HG03045 (cell line): ENCODE data around the gene TOMM70.

Experiments used
- ATAC-seq: cut with Tn5 transposase; IDR thresholded peaks from one replicate; pipeline ENCODE4 v1.9.1; 2021; ENCODE audit warnings: mild to moderate bottlenecking, moderate library complexity; ENCODE audit not compliant: unreplicated experiment

Gene TOMM70

DNA sequence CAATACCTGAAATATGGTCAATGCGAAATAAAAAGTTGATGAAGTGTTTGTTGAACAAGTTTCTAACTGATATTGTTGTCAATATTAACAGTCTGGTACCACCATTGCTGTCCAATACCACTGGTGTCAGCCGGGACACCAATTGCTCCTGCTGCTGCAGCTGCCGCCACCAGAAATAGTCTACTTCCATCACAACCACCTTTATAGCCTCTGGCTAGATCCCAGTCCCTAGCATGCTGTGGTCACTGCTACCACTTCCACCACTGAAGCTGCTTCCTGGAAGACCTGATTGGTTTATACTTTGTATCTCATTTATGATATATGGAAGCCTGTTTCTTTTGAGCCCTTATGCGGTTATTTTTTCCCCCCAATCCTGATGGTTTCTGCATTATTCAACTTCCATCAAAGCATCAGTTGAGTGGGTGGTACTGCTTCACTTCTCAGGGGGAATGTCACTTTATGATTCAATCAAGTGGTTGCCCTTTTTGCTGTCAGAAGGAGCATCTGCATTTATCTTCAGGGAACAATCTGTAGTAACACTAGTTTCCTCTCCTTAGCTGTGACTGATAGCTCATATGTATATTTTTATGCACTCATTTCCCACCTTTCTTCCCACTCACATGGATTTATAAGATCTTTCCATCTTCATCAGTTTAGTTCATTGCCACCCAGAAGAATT is 12.2 kb upstream of the TOMM70 start:
- no peak for ATAC-seq

- ATAC-seq, result no peak
Measured at GRCh38 chr3:100411091-100411982, 10.4 kb upstream of the TOMM70 start.

- ATAC-seq, result no peak
Measured at GRCh38 chr3:100407977-100408532, 7.2 kb upstream of the TOMM70 start.

GRCh38 chr3:100407164-100407563 is 6.3 kb upstream of the TOMM70 start:
- ATAC-seq, result no peak

- no peak for ATAC-seq
Measured at GRCh38 chr3:100404250-100404548, 3.3 kb upstream of the TOMM70 start.

DNA sequence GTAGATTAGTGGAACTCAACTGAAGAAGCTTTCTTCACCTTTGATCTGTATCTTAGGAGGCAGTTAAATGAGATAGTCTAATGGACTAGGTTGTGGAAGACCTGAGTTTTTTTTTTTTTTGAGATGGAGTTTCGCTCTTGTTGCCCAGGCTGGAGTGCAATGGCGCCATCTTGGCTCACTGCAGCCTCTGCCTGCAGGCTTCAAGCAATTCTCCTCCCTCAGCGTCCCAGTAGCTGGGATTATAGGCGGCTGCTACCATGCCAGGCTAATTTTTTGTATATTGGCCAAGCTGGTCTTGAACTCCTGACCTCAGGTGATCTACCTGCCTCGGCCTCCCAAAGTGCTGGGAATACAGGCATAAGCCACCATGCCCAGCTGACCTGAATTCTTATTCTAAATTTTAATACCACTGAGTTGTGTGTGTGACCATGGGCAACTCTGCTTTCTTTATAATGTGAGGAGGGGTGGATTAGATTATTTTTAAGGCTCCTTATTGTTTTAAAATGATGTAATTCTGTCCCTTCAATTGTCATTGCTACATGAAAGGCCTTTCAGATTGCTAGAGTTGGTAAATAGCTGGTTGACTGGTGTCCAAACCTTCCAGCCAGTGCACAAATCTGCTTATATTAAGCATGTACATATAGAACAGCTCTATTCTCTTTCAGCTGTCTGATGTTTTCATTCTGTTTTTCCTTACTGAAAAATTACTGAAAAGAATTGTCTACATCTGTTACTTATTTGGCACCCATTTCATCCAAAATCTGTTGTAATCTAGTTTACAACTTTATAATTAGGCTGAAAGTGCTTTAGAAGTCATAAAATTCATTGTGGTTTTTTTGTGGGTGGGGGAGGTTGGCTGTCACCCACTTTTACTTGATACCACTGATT is 2.7 kb upstream of the TOMM70 start:
- no peak for ATAC-seq

- no peak for ATAC-seq
Measured at GRCh38 chr3:100402891-100403290, 2.0 kb upstream of the TOMM70 start.

DNA sequence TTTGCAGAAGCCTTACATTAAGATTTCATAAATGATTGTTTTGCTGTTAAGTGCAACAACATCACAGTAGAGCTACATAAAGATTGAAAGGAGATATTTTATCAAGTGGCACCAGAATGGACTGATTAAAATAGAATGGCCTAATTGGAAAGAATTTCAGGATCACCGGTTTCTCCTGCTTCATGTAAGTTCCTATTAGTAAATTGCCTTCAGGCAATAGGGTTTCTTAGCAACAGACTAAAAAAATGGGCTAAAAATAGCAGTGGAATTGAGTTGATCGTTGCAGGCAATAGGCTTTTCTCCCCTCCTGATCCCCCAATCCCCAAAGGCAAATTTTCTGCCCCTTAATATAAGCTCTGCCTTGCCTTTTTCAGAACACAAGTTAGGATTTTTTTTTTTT is 1.4 kb upstream of the TOMM70 start:
- no peak for ATAC-seq

DNA sequence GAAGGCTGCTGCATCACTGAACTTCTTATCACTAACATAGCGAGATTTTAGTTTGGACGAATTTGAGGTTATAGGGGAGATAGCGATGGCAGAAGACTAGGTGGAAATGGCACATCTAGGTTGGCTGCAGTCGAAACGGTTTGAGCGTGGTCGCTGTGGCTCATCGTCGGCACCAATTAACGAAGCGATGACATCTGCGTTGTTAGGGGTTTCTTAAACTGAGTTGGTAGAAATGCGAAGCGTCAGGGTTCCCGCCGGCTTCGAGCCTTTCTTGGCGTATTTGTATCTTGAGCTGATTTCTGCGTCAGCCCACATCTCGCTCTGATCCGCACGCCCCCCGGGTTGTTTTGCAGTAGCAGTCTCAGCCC is 769 bp upstream of the TOMM70 start:
- peak; percentile 7 for ATAC-seq

DNA sequence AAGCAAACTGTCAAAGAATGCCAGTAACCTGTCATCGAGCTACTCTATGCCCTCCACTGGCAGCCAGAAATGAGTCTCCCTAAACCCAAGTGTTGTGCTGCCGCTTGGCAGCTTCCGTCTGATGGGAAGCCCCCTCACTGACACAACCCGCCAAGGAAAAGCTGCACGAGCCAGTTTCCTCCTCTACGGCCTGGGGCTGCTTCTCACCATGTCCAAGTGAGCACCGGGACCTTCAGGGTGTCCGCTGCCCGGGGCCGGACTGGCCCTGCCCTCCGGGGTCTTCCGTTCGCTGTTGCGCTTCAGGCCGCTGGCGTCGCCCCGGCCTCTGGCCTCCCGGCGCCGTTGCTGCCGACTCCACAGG is 490 bp downstream of the TOMM70 start:
- ATAC-seq, result peak; percentile 13

DNA sequence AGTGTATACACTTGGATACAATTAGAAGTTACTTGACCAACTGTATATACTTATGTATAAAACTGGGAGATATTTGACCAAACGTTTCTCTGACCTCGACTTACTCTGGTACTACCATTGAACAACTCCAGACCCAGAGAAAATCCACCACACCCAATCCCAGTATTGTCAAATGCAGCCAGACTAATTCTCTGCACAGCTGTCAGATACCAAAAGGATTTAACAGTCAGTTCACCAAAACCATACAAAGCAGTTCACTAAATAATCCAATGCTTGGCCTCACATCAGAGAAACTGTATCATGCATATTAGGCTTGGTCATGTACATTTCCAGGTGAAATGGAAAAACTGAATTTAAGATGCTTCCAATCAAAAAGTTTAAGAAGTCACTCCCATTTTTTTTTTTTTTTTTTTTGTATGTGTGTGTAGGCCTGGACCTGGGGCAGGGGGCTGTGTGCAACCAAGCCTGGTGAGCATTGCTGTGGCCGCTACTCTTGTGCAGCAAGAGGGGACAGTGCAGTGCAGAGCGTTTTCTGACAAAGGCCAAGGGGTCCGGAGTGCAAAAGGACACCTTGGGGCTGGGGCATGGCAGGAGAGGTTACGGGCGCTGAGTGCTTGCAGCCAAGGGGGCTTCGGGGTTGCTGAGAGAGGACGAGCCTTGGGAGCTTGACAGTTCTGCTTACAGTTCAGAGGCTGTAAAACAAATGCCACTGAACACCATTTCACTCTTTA is 1.4 kb downstream of the TOMM70 start:
- no peak for ATAC-seq

DNA sequence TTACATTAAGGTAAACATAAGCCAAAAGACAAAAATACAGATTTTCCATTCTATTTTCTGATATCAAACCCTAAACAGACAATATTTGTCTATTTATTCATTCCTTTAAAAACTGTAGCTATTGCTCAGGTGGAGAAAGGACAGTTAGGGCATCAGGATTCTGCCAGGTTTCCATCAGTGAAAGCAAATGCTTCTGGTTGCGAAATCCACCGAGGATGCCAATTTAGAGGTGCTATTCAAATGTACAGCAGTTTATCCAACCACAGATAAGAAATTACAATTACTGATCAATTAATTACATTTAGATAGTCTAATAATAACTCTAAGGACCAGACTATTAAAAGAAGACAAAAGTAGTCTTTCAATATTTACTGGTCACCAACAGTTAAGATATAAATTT is 3.9 kb downstream of the TOMM70 start:
- no peak for ATAC-seq

- ATAC-seq, result no peak
Measured at GRCh38 chr3:100395679-100396431, 5.0 kb downstream of the TOMM70 start.

DNA sequence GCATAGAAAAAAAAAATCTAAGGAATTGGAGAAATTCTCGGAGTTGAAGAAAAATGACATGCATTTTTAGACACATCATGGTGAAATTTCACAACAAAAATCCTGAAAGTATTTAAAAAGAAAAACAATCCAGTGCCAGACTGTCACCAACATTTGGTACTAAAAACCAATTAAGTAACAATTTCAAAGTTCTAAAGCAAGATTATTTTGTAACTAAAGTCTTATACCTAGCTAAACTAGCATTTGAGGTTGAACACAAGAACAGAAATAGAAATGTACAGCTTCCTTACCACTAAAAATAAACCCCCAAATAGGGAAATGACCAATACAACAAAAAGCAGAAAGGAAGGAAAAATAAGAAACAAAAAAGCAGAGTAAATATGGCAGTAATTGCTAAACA is 11.9 kb downstream of the TOMM70 start:
- ATAC-seq, result no peak

DNA sequence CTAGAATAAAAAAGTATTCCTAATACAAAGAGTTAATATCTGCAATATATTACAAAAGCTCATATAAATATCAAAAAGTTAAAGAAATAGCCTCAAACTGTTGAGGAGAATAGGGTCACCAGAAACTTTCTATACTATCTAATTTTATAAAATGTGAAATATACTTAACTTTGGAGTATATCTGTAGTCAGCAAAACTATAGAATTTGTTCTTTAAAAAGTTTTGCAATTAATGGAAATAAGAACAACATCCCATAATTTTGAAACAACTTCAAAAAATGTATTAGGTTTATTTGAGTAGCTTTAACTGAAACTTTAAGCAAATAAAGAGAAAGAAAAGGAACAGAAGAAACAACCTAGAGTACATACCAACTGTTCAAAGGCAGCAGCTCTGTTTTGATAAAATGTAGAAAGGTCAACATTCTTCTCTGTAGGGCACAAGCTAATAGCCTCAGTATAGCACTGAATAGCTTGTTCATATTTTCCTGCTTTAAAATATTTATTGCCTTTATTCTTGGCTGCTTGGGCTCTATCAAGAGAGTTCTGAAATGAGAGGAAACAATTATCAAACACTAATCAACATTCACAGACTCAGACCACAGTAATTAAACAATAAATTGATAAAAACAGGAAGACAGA is 14.3 kb downstream of the TOMM70 start:
- no peak for ATAC-seq

- no peak for ATAC-seq
Measured at GRCh38 chr3:100384733-100385525, 16.0 kb downstream of the TOMM70 start.

DNA sequence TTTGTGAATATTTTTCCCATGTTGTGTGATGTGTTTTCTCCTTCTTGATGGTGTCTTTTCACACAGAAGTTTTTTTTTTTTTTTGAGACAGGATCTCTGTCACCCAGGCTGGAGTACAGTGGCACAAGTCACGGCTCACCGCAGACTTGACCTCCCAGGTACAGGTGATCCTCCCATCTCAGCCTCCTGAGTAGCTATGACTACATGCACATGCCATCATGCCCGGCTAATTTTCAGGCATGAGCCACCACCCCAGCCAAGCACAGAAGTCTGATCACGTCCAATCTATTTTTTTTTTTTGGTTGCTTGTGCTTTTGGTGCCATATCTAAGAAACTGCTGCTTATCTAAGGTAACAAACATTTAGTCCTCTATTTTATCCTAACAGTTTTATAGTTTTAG is 24.6 kb downstream of the TOMM70 start:
- ATAC-seq, result no peak

DNA sequence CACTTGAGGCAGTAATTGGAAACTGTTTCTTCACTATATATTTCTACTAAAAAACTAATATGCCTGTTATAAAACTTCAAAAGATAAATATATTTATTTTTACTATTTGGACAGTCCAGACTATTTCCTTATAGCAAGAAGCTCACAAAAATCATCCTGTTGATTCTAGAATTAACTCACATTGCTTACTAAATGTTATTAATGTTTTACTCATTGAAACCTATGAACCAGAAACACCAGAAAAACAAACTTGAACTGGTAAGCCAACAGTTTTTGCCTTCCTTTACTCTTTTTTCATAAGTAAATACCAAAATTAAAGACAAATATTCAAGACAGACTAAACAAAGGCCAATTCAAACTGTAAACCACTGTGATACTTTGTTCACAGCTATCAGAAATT is 26.4 kb downstream of the TOMM70 start:
- no peak for ATAC-seq

DNA sequence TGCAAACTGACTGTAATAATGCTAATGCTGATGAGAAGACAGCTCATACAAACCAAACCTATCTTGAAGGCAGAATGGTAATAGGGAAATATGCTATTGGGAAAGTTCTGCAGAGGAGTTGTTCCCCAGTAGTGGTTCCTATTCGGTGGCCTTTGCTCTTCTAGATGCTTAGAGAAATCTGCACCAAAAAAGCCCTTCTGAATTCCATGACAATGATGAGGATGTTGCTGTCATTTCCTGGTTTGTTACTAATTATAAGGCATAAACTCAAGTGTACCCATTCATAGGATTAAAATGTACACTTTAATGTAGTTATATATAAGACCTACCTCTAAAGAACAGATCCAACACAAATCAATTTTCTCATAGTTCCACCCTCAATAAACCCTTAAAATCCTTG is 30.1 kb downstream of the TOMM70 start:
- no peak for ATAC-seq
